Nephron (organoid): ENCODE data around the gene INSL3.

Experiments
- H3K27ac Mint-ChIP-seq, 3 experiments: 2 replicates each; pipeline ENCODE4 v1.8.0; 2020; ENCODE audit warnings: mixed read lengths in 3 of 3, mild to moderate bottlenecking in 2 of 3, moderate library complexity in 1 of 3
- H3K27me3 Mint-ChIP-seq: 2 replicates; pipeline ENCODE4 v1.8.0; 2021; ENCODE audit warnings: low read depth, mild to moderate bottlenecking, moderate library complexity, mixed read lengths
- H3K36me3 Mint-ChIP-seq: 2 replicates; pipeline ENCODE4 v1.8.0; 2020; ENCODE audit warnings: low read depth, mixed read lengths
- H3K4me1 Mint-ChIP-seq: 2 replicates; pipeline ENCODE4 v1.8.0; 2020; ENCODE audit warnings: mixed read lengths
- H3K4me3 Mint-ChIP-seq, 3 experiments: 2 replicates each; pipeline ENCODE4 v1.8.0; 2020; ENCODE audit warnings: mild to moderate bottlenecking in 3 of 3, mixed read lengths in 3 of 3, moderate library complexity in 2 of 3
- H3K9me3 Mint-ChIP-seq: 2 replicates; pipeline ENCODE4 v1.8.0; 2020; ENCODE audit warnings: mixed read lengths
- CTCF ChIP-seq, 3 experiments: fragments of 200-600 bp; sonication (generic); IDR thresholded peaks; one replicate each; pipeline ENCODE4 v1.5.0; 2021; ENCODE audit warnings: antibody characterized with exemption in 3 of 3; ENCODE audit not compliant: unreplicated experiment in 3 of 3

INSL3 gene

GRCh38 chr19:17848595-17849292, 27.4 kb upstream of the INSL3 start:
- Mint-ChIP-seq H3K4me1 (peaks cover 4% of the 10 kb centered on the region), H3K27me3 (peaks cover 17% of the 10 kb centered on the region), H3K9me3 (peaks cover 2% of the 10 kb centered on the region), H3K4me3 (peak overlapping the region in 1 of 3 experiments; percentile 48), H3K27ac (peak overlapping the region in 2 of 3 experiments; percentile 31 to 60), H3K36me3 (no peaks in the 10 kb centered on the region)
- TF ChIP-seq CTCF (IDR thresholded peaks at IDR 0.05; ENCODE audit: unreplicated experiment in 3 of 3): no peak

- Mint-ChIP-seq H3K36me3 (no peaks in the 10 kb centered on the region), H3K4me3 (peak within 1 kb of the TSS; percentile 70 to 75 (median 74)), H3K27ac (peak within 1 kb of the TSS; percentile 74 to 96 (median 90)), H3K9me3 (peaks cover 2% of the 10 kb centered on the region), H3K4me1 (peaks cover 4% of the 10 kb centered on the region), H3K27me3 (peaks cover 17% of the 10 kb centered on the region)
- no peak for TF ChIP-seq CTCF (IDR thresholded peaks at IDR 0.05; ENCODE audit: unreplicated experiment in 3 of 3)
Observed at GRCh38 chr19:17847538-17848366, 26.4 kb upstream of the INSL3 start, which contains the start of gene JAK3. Gene JAK3, minus strand, starts transcription at chr19:17847982. Its CDS starts 3,565 bp downstream, at chr19:17844417.

GRCh38 chr19:17846146-17846545, 24.8 kb upstream of the INSL3 start:
- Mint-ChIP-seq H3K27ac (no peak overlapping the region), H3K36me3 (no peaks in the 10 kb centered on the region), H3K27me3 (peaks cover 21% of the 10 kb centered on the region), H3K4me1 (peaks cover 4% of the 10 kb centered on the region), H3K4me3 (no peak overlapping the region), H3K9me3 (peaks cover 2% of the 10 kb centered on the region)
- no peak for TF ChIP-seq CTCF (IDR thresholded peaks at IDR 0.05; ENCODE audit: unreplicated experiment in 3 of 3)

GRCh38 chr19:17843908-17844490, 22.7 kb upstream of the INSL3 start:
- Mint-ChIP-seq H3K36me3 (no peaks in the 10 kb centered on the region), H3K9me3 (no peaks in the 10 kb centered on the region), H3K27me3 (peaks cover 39% of the 10 kb centered on the region), H3K4me1 (peaks cover 4% of the 10 kb centered on the region), H3K27ac (no peak overlapping the region), H3K4me3 (peak overlapping the region; percentile 4 to 76 (median 13))
- no peak for TF ChIP-seq CTCF (IDR thresholded peaks at IDR 0.05; ENCODE audit: unreplicated experiment in 3 of 3)

GRCh38 chr19:17843292-17843827, 22.0 kb upstream of the INSL3 start:
- H3K36me3 Mint-ChIP-seq: no peaks in the 10 kb centered on the region
- no peak for TF ChIP-seq CTCF (IDR thresholded peaks at IDR 0.05; ENCODE audit: unreplicated experiment in 3 of 3)
- H3K27ac Mint-ChIP-seq: no peak overlapping the region
- no peaks in the 10 kb centered on the region for H3K9me3 Mint-ChIP-seq
- H3K27me3 Mint-ChIP-seq: peaks cover 43% of the 10 kb centered on the region
- peaks cover 4% of the 10 kb centered on the region for H3K4me1 Mint-ChIP-seq
- no peak overlapping the region for H3K4me3 Mint-ChIP-seq
